ENCODE data around the gene SYNPR.

The SYNPR gene

GRCh38 chr3:63562323-63562722 is 284.2 kb downstream of the SYNPR start:
- TF ChIP-seq CTCF (IDR thresholded peaks at IDR 0.05; ENCODE audit: extremely low read depth, insufficient read depth, missing control alignments): no peak
- in situ Hi-C loops (cut with MboI; ENCODE audit: low pct_unique_long_range_greater_than_20kb, low sequenced_read_pairs, unreplicated experiment): no loop called here
- DNase-seq (ENCODE audit: low spot score): no peak

- in situ Hi-C loops (cut with MboI; ENCODE audit: low pct_unique_long_range_greater_than_20kb, low sequenced_read_pairs, unreplicated experiment): no loop called here
Measured at GRCh38 chr3:63563572-63563971, 285.5 kb downstream of the SYNPR start.

GRCh38 chr3:63565220-63565619 is 287.1 kb downstream of the SYNPR start:
- DNase-seq (ENCODE audit: low spot score): no peak
- peak; percentile 19 for TF ChIP-seq CTCF (IDR thresholded peaks at IDR 0.05; ENCODE audit: extremely low read depth, insufficient read depth, missing control alignments)
- in situ Hi-C loops (cut with MboI; ENCODE audit: low pct_unique_long_range_greater_than_20kb, low sequenced_read_pairs, unreplicated experiment): no loop called here

More at GRCh38 chr3:63563572-63563971, 285.5 kb downstream of the SYNPR start:
- TF ChIP-seq CTCF (IDR thresholded peaks at IDR 0.05; ENCODE audit: extremely low read depth, insufficient read depth, missing control alignments): no peak
- no peak for DNase-seq (ENCODE audit: low spot score)

GRCh38 chr3:63571682-63572081 is 293.6 kb downstream of the SYNPR start:
- no peak for DNase-seq (ENCODE audit: low spot score)
- in situ Hi-C loops (cut with MboI; ENCODE audit: low pct_unique_long_range_greater_than_20kb, low sequenced_read_pairs, unreplicated experiment): no loop called here
- no peak for TF ChIP-seq CTCF (IDR thresholded peaks at IDR 0.05; ENCODE audit: extremely low read depth, insufficient read depth, missing control alignments)

- DNase-seq (ENCODE audit: low spot score): no peak
- in situ Hi-C loops (cut with MboI; ENCODE audit: low pct_unique_long_range_greater_than_20kb, low sequenced_read_pairs, unreplicated experiment): no loop called here
- TF ChIP-seq CTCF (IDR thresholded peaks at IDR 0.05; ENCODE audit: extremely low read depth, insufficient read depth, missing control alignments): no peak
Measured at GRCh38 chr3:63576846-63577245, 298.7 kb downstream of the SYNPR start.

- no peak for TF ChIP-seq CTCF (IDR thresholded peaks at IDR 0.05; ENCODE audit: extremely low read depth, insufficient read depth, missing control alignments)
- in situ Hi-C loops (cut with MboI; ENCODE audit: low pct_unique_long_range_greater_than_20kb, low sequenced_read_pairs, unreplicated experiment): no loop called here
- DNase-seq (ENCODE audit: low spot score): no peak
Measured at GRCh38 chr3:63578858-63579257, 300.8 kb downstream of the SYNPR start.

GRCh38 chr3:63580151-63580550 is 302.0 kb downstream of the SYNPR start:
- in situ Hi-C loops (cut with MboI; ENCODE audit: low pct_unique_long_range_greater_than_20kb, low sequenced_read_pairs, unreplicated experiment): no loop called here
- TF ChIP-seq CTCF (IDR thresholded peaks at IDR 0.05; ENCODE audit: extremely low read depth, insufficient read depth, missing control alignments): no peak

More at GRCh38 chr3:63580151-63580550, 302.0 kb downstream of the SYNPR start:
- no peak for DNase-seq (ENCODE audit: low spot score)

All from GM13977 (cell line).